RWPE2 (cell line): ENCODE data around the gene ADCY1.
A peak's percentile ranks its signal among the peaks of the same experiment; 100 is the strongest.

Experiments
- ATAC-seq: fragments of 200-7000 bp; cut with Tn5 transposase; 3 replicates; pipeline ENCODE4 v1.9.1; 2021; ENCODE audit warnings: low read depth
- DNase-seq: peaks from one replicate; pipeline ENCODE4 v3.0.0-alpha.2; 2020; ENCODE audit warnings: low spot score
- H3K27ac ChIP-seq: fragments of 450-650 bp; 2 replicates; pipeline ENCODE4 v1.5.1; 2017; ENCODE audit warnings: mild to moderate bottlenecking; ENCODE audit not compliant: poor library complexity, severe bottlenecking
- H3K27me3 ChIP-seq: fragments of 250-450 bp; sonication (Bioruptor Pico); 2 replicates; pipeline ENCODE4 v1.5.1; 2021; ENCODE audit warnings: mild to moderate bottlenecking, moderate library complexity; ENCODE audit not compliant: insufficient read depth, poor library complexity, severe bottlenecking
- H3K36me3 ChIP-seq: fragments of 250-450 bp; sonication (Bioruptor Pico); 2 replicates; pipeline ENCODE4 v1.5.1; 2020; ENCODE audit warnings: low read depth, mild to moderate bottlenecking, moderate library complexity
- H3K4me1 ChIP-seq: fragments of 250-450 bp; sonication (Bioruptor Pico); 2 replicates; pipeline ENCODE4 v1.5.1; 2021; ENCODE audit warnings: mild to moderate bottlenecking, moderate library complexity; ENCODE audit not compliant: insufficient read depth, poor library complexity, severe bottlenecking
- H3K4me3 ChIP-seq: fragments of 250-450 bp; sonication (Bioruptor Pico); 2 replicates; pipeline ENCODE4 v1.5.1; 2021; ENCODE audit warnings: mild to moderate bottlenecking, moderate library complexity; ENCODE audit not compliant: severe bottlenecking
- H3K9me3 ChIP-seq: fragments of 250-450 bp; sonication (Bioruptor Pico); 2 replicates; pipeline ENCODE4 v1.5.1; 2021; ENCODE audit warnings: mild to moderate bottlenecking, moderate library complexity; ENCODE audit not compliant: severe bottlenecking
- CTCF ChIP-seq: fragments of 450-650 bp; IDR thresholded peaks from one replicate; pipeline ENCODE4 v1.5.1; 2017; ENCODE audit warnings: mild to moderate bottlenecking, moderate library complexity; ENCODE audit not compliant: poor library complexity, severe bottlenecking

ADCY1 gene

GRCh38 chr7:45687721-45688120, 113.6 kb downstream of the ADCY1 start:
- H3K36me3 ChIP-seq: no peaks in the 10 kb centered on the region
- H3K27me3 ChIP-seq: no peaks in the 10 kb centered on the region
- no peaks in the 10 kb centered on the region for H3K9me3 ChIP-seq
- DNase-seq (no peak), ATAC-seq (no peak)
- H3K4me3 ChIP-seq: no peak overlapping the region
- no peak for TF ChIP-seq CTCF
- no peaks in the 10 kb centered on the region for H3K4me1 ChIP-seq
- no peak overlapping the region for H3K27ac ChIP-seq

GRCh38 chr7:45688382-45688781, 114.2 kb downstream of the ADCY1 start:
- Histone ChIP-seq H3K4me1 (no peaks in the 10 kb centered on the region), H3K9me3 (no peaks in the 10 kb centered on the region), H3K27me3 (no peaks in the 10 kb centered on the region), H3K4me3 (no peak overlapping the region), H3K36me3 (no peaks in the 10 kb centered on the region), H3K27ac (no peak overlapping the region)
- DNase-seq (no peak), ATAC-seq (no peak)
- TF ChIP-seq CTCF: no peak

- no peaks in the 10 kb centered on the region for H3K9me3 ChIP-seq
- H3K4me1 ChIP-seq: no peaks in the 10 kb centered on the region
- peak overlapping the region; percentile 14 for H3K27ac ChIP-seq
- peak; percentile 87 for ATAC-seq
- H3K36me3 ChIP-seq: no peaks in the 10 kb centered on the region
- H3K27me3 ChIP-seq: no peaks in the 10 kb centered on the region
- no peak for DNase-seq
- TF ChIP-seq CTCF: no peak
- H3K4me3 ChIP-seq: no peak overlapping the region
Measured at GRCh38 chr7:45689011-45689796, 115.0 kb downstream of the ADCY1 start.

DNA sequence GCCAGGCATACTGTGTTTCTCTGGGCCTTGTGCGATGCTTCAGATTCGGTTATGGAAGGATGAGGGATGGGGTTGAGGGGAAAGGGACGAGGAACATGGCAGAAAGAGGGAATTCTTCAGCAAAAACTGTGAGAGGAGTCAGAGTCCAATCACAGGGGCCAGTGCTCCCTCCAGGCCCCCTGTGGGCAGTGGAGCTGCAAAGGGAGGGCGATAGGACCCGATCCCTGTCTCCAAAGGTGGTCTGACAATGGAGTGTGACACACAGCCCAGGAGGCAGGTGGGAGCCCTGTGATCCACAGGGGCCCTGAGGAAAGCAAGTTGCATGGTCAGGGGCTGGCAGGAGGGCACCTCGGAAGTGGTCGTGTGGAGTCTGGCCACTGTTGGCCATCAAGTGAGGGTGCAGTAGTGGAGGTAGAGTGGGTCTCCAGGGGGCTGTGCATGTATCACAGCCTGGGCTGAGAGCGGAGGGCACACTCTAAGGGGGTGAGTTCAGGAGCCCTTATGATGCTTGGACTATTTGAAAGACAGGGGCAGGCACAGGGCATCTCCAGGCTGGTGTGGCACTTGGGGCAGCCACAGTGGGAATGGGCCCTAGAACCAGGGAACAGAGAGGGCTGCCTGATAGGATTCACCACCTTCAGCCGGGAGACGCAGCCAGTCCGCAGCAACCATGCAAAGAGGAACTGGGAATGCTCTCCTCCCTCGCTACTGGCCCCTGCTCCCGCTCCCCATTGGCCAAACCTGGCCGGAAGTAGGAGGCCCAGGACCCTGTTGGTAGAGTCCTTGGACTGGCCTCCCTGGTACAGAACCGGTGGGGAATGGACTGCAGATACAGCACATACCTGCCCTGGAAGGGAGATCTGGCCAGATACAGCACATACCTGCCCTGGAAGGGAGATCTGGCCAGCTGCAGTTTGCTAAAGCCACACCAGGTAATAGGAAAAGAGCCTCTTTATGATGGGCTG, 115.9 kb downstream of the ADCY1 start:
- no peak for TF ChIP-seq CTCF
- no peaks in the 10 kb centered on the region for H3K9me3 ChIP-seq
- no peaks in the 10 kb centered on the region for H3K36me3 ChIP-seq
- no peaks in the 10 kb centered on the region for H3K4me1 ChIP-seq
- no peak overlapping the region for H3K4me3 ChIP-seq
- peak overlapping the region; percentile 14 for H3K27ac ChIP-seq
- no peaks in the 10 kb centered on the region for H3K27me3 ChIP-seq
- ATAC-seq (no peak), DNase-seq (no peak)
